ENCODE results near the gene EFCAB6. TPM values are rescaled to one million over a fixed set of nuclear protein-coding genes. Genes with fewer than 3 reads are reported as not detected.

The EFCAB6 gene
- total RNA-seq, 1 experiment from 2014 or later, result not detected

DNA sequence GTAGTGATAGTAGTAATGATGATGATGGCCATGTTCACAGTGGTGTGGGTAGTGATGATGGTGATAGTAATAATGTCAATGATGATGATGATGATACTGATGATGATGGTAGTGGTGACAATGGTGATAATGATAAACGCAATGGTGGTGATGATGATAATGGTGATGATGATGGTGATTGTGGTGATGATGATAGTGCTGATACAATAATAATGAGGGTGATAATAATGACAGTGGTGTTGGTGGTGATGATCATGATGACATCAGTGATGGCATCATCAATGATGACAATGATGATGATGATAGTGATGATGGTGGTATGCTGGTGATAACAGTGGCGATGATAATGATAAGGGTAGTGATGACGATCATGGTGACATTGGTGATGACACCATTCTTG is 308.0 kb downstream of the EFCAB6 start:
- no peak overlapping the region for H3K4me3 Mint-ChIP-seq (ENCODE audit: unreplicated experiment)
- Histone ChIP-seq H3K4me1 (no peaks in the 10 kb centered on the region), H3K36me3 (ENCODE audit: control insufficient read depth, insufficient read depth, low read length) (no peaks in the 10 kb centered on the region), H3K9me3 (no peaks in the 10 kb centered on the region), H3K4me3 (ENCODE audit: low read depth, low read length) (no peak overlapping the region), H3K27me3 (replicated peaks; ENCODE audit: control insufficient read depth, insufficient read depth, low read length) (no peaks in the 10 kb centered on the region)
- no TSS peak for BruUV-seq (replicated peaks)
- H3K27ac Mint-ChIP-seq (ENCODE audit: unreplicated experiment), result no peak overlapping the region
- ChIA-PET CTCF (no interaction called here), POLR2A (no interaction called here)
- H3K9me3 Mint-ChIP-seq (ENCODE audit: unreplicated experiment), result no peaks in the 10 kb centered on the region
- TF ChIP-seq, protein P1, sequence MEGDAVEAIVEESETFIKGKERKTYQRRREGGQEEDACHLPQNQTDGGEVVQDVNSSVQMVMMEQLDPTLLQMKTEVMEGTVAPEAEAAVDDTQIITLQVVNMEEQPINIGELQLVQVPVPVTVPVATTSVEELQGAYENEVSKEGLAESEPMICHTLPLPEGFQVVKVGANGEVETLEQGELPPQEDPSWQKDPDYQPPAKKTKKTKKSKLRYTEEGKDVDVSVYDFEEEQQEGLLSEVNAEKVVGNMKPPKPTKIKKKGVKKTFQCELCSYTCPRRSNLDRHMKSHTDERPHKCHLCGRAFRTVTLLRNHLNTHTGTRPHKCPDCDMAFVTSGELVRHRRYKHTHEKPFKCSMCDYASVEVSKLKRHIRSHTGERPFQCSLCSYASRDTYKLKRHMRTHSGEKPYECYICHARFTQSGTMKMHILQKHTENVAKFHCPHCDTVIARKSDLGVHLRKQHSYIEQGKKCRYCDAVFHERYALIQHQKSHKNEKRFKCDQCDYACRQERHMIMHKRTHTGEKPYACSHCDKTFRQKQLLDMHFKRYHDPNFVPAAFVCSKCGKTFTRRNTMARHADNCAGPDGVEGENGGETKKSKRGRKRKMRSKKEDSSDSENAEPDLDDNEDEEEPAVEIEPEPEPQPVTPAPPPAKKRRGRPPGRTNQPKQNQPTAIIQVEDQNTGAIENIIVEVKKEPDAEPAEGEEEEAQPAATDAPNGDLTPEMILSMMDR (IDR thresholded peaks at IDR 0.05; ENCODE audit: insufficient read depth in 1 of 2, low read depth in 1 of 2, low read length in 1 of 2, severe bottlenecking in 1 of 2, unreplicated experiment in 1 of 2), result no peak
- DNase-seq, result no peak
- H3K27me3 Mint-ChIP-seq (ENCODE audit: insufficient read depth, unreplicated experiment), result no peaks in the 10 kb centered on the region
- no peaks in the 10 kb centered on the region for H3K4me1 Mint-ChIP-seq (ENCODE audit: low read depth, unreplicated experiment)
- H3K36me3 Mint-ChIP-seq (ENCODE audit: insufficient read depth, unreplicated experiment), result no peaks in the 10 kb centered on the region
- intact Hi-C loops (cut with micrococcal nuclease; ENCODE audit: unreplicated experiment), result no loop called here

DNA sequence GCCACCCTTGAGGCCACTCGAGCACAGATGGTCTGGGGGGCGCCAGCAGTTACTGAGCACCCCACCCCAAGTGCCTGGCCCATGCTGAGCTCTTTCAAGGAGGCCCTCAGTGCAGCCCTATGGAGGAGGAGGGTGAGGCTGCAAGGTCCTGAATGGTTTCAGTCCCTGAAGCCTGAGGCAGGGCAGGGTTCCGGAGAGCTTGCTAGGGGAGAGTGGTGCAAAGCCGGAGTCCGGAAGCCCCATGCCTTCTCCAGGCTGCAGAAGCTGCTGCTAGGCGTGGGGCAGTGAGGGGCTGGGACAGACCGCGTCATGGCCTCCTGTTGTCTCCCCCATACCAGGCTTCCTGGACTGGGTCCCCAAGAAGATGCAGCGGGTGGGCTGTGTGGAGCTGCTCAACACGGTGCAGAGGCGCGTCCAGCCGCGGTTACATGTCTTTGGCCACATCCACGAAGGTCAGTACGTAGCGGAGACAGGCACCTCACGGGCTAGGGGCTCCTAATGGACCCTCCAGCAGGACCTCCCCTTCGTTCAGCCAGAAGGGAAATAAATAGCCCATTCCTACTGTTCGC is 309.7 kb downstream of the EFCAB6 start:
- Mint-ChIP-seq H3K27me3 (ENCODE audit: insufficient read depth, unreplicated experiment) (no peaks in the 10 kb centered on the region), H3K36me3 (ENCODE audit: insufficient read depth, unreplicated experiment) (no peaks in the 10 kb centered on the region), H3K4me3 (ENCODE audit: unreplicated experiment) (no peak overlapping the region), H3K4me1 (ENCODE audit: low read depth, unreplicated experiment) (no peaks in the 10 kb centered on the region), H3K27ac (ENCODE audit: unreplicated experiment) (no peak overlapping the region), H3K9me3 (ENCODE audit: unreplicated experiment) (no peaks in the 10 kb centered on the region)
- no peak for DNase-seq
- H3K27me3 ChIP-seq (replicated peaks; ENCODE audit: control insufficient read depth, insufficient read depth, low read length), result no peaks in the 10 kb centered on the region
- TF ChIP-seq, protein P1 (IDR thresholded peaks at IDR 0.05; ENCODE audit: insufficient read depth in 1 of 2, low read depth in 1 of 2, low read length in 1 of 2, severe bottlenecking in 1 of 2, unreplicated experiment in 1 of 2), result no peak
- H3K9me3 ChIP-seq, result no peaks in the 10 kb centered on the region
- no peaks in the 10 kb centered on the region for H3K4me1 ChIP-seq
- CTCF ChIA-PET, result no interaction called here
- intact Hi-C loops (cut with micrococcal nuclease; ENCODE audit: unreplicated experiment), result no loop called here
- no peak overlapping the region for H3K4me3 ChIP-seq (ENCODE audit: low read depth, low read length)
- POLR2A ChIA-PET, result no interaction called here
- no peaks in the 10 kb centered on the region for H3K36me3 ChIP-seq (ENCODE audit: control insufficient read depth, insufficient read depth, low read length)
- no TSS peak for BruUV-seq (replicated peaks)

DNA sequence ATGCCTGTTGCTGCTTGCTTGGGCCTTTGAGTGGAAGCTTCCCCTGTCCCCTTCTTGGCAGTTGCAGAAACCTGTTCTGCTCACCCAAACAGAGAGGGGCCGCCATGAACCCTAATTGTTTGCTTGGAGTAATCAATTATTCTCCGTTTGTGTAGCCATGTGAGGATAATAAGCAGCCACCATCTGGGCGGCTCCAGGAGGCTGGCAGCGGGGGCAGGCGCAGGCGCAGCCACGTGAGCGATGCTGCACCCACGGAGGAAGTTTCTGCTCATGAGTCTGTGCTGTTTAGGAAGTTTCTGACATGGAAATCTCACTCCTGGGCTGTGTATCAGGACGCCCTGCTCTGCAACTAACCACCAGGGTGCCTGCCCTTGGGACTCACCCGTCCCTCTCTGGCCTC is 310.2 kb downstream of the EFCAB6 start:
- TF ChIP-seq, protein P1 (IDR thresholded peaks at IDR 0.05; ENCODE audit: insufficient read depth in 1 of 2, low read depth in 1 of 2, low read length in 1 of 2, severe bottlenecking in 1 of 2, unreplicated experiment in 1 of 2), result no peak
- ChIA-PET CTCF (no interaction called here), POLR2A (no interaction called here)
- Histone ChIP-seq H3K4me3 (ENCODE audit: low read depth, low read length) (no peak overlapping the region), H3K27me3 (replicated peaks; ENCODE audit: control insufficient read depth, insufficient read depth, low read length) (no peaks in the 10 kb centered on the region), H3K9me3 (no peaks in the 10 kb centered on the region), H3K36me3 (ENCODE audit: control insufficient read depth, insufficient read depth, low read length) (no peaks in the 10 kb centered on the region), H3K4me1 (no peaks in the 10 kb centered on the region)
- intact Hi-C loops (cut with micrococcal nuclease; ENCODE audit: unreplicated experiment), result no loop called here
- no peak overlapping the region for H3K27ac Mint-ChIP-seq (ENCODE audit: unreplicated experiment)
- no peaks in the 10 kb centered on the region for H3K4me1 Mint-ChIP-seq (ENCODE audit: low read depth, unreplicated experiment)
- no peaks in the 10 kb centered on the region for H3K27me3 Mint-ChIP-seq (ENCODE audit: insufficient read depth, unreplicated experiment)
- DNase-seq, result no peak
- no TSS peak for BruUV-seq (replicated peaks)
- no peaks in the 10 kb centered on the region for H3K36me3 Mint-ChIP-seq (ENCODE audit: insufficient read depth, unreplicated experiment)
- H3K4me3 Mint-ChIP-seq (ENCODE audit: unreplicated experiment), result no peak overlapping the region
- H3K9me3 Mint-ChIP-seq (ENCODE audit: unreplicated experiment), result no peaks in the 10 kb centered on the region

Data from Caco-2 (cell line).